Naive thymus-derived CD4-positive, alpha-beta T cell (primary cell): Measurements from ENCODE around the gene ZNF778. TPM values are rescaled to one million over a fixed set of nuclear protein-coding genes. Genes with fewer than 3 reads are reported as not detected.
A peak's percentile ranks its signal among the peaks of the same experiment; 100 is the strongest.
"Not testable (repeated sequence)": the region's sequence is repeated elsewhere in the genome, so short reads cannot be mapped to it uniquely, and the experiment has no call there.

ENCODE experiments used
- ATAC-seq: fragments of 150-1000 bp; cut with Tn5 transposase; 2 replicates; pipeline ENCODE4 v1.10.0; 2021; ENCODE audit warnings: mild to moderate bottlenecking, moderate library complexity
- CTCF ChIA-PET: fragments of 350-600 bp; sonication (Branson Sonifier 250); formaldehyde crosslinking; loops from one replicate; lab custom pipeline; 2021; ENCODE audit warnings: antibody characterized with exemption; lab: Charles Lee
- POLR2A ChIA-PET: fragments of 350-600 bp; sonication (Branson Sonifier 250); formaldehyde crosslinking; loops from one replicate; lab custom pipeline; 2021; ENCODE audit warnings: antibody characterized with exemption, inconsistent platforms; lab: Charles Lee
- DNase-seq, 9 donors: peaks; one replicate each; pipeline versions ENCODE4 v3.0.0 to v3.0.0-alpha.2; 2020 to 2022; ENCODE audit warnings: mixed read lengths in 1 of 9
- H3K27ac ChIP-seq: one replicate; pipeline ENCODE4 v1.7.0; 2013; ENCODE audit warnings: mild to moderate bottlenecking, low read depth, low read length, moderate library complexity
- H3K27me3 ChIP-seq, 2 donors: one replicate each; pipeline ENCODE4 v1.7.0; 2013; ENCODE audit warnings: low read length in 2 of 2, mild to moderate bottlenecking in 2 of 2, moderate library complexity in 2 of 2; ENCODE audit not compliant: control insufficient read depth in 2 of 2, insufficient read depth in 2 of 2
- H3K36me3 ChIP-seq, 3 experiments: 1 replicate in 2 of 3; 2 replicates in 1 of 3; pipeline ENCODE4 v1.7.0; 2013; ENCODE audit warnings: low read length in 3 of 3, mild to moderate bottlenecking in 3 of 3, moderate library complexity in 1 of 3; ENCODE audit not compliant: insufficient read depth in 3 of 3, control insufficient read depth in 2 of 3
- H3K4me1 ChIP-seq, 2 donors: one replicate each; pipeline ENCODE4 v1.7.0; 2013; ENCODE audit warnings: low read length in 2 of 2, mild to moderate bottlenecking in 2 of 2, moderate library complexity in 1 of 2; ENCODE audit not compliant: control insufficient read depth in 2 of 2, insufficient read depth in 2 of 2
- H3K4me3 ChIP-seq: 2 replicates; pipeline ENCODE4 v1.7.0; 2013; ENCODE audit warnings: mild to moderate bottlenecking, low read length
- H3K9me3 ChIP-seq, 3 experiments: 1 replicate in 2 of 3; 2 replicates in 1 of 3; pipeline ENCODE4 v1.7.0; 2013; ENCODE audit warnings: low read length in 3 of 3; ENCODE audit not compliant: control insufficient read depth in 2 of 3
- H3K27ac Mint-ChIP-seq, 9 donors: one replicate each; pipeline ENCODE4 v1.8.0; 2020 to 2022; ENCODE audit warnings: mixed read lengths in 9 of 9, mild to moderate bottlenecking in 8 of 9, moderate library complexity in 5 of 9, inconsistent platforms in 2 of 9
- H3K27me3 Mint-ChIP-seq, 5 donors: one replicate each; pipeline ENCODE4 v1.8.0; 2021 to 2022; ENCODE audit warnings: mixed read lengths in 5 of 5, mild to moderate bottlenecking in 1 of 5
- H3K36me3 Mint-ChIP-seq, 5 donors: one replicate each; pipeline ENCODE4 v1.8.0; 2020 to 2022; ENCODE audit warnings: mixed read lengths in 5 of 5, mild to moderate bottlenecking in 3 of 5, inconsistent platforms in 1 of 5
- H3K4me1 Mint-ChIP-seq, 7 donors: one replicate each; pipeline ENCODE4 v1.8.0; 2020 to 2022; ENCODE audit warnings: mixed read lengths in 7 of 7, mild to moderate bottlenecking in 3 of 7, inconsistent platforms in 1 of 7
- H3K4me3 Mint-ChIP-seq, 10 donors: one replicate each; pipeline ENCODE4 v1.8.0; 2020 to 2022; ENCODE audit warnings: mild to moderate bottlenecking in 10 of 10, mixed read lengths in 10 of 10, moderate library complexity in 6 of 10, inconsistent platforms in 2 of 10
- H3K9me3 Mint-ChIP-seq, 11 donors: one replicate each; pipeline ENCODE4 v1.8.0; 2020 to 2022; ENCODE audit warnings: mixed read lengths in 11 of 11, mild to moderate bottlenecking in 4 of 11, inconsistent platforms in 1 of 11, moderate library complexity in 1 of 11
- intact Hi-C, 2 donors: fragments of 100-400 bp; cut with micrococcal nuclease; formaldehyde crosslinking; loops; one replicate each; pipeline ENCODE4 v1.15.1; 2023
- polyA plus RNA-seq, 2 donors: library from polyadenylated mRNA; unstranded; fragments of 300-500 nt; fragmentation: Illumina TruSeq; gene quantifications; one replicate each; pipeline ENCODE4 v1.2.3, GENCODE V29; 2021
- total RNA-seq, 6 experiments: library from RNA in 5 of 6; stranded (reverse) in 5 of 6; gene quantifications; 1 replicate in 5 of 6; 2 replicates in 1 of 6; pipeline ENCODE4 v1.2.3 and lab custom pipeline; 2021 to 2026

The ZNF778 gene
- total and polyA plus RNA-seq, 7 experiments from 2014 or later = 4.0 to 13.5 (median 6.5) TPM

DNA sequence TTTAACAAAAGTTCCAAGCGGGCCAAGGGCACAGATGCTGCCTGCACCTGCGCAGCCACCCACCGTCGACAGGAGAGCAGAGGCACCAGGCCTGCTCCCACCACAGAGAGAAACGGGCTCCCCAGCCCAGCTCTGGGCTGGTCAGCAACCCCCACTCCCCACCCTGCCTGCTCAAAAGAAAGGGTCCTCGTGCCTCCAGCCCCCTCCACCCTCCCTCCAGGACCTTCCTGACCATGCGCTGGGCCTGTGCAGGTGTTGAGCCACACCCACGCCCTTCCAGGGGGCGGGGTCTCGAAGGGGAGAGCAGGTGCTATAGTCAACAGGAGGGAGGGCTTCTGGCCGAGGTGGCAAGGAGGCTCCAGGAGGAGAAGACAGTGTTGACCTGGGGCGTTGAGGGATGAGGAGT, 25.3 kb downstream of the ZNF778 start:
- H3K4me1 Mint-ChIP-seq = peaks cover 0 to 35% (median 18%) of the 10 kb centered on the region in 7 donors
- peak overlapping the region; percentile 33 to 94 (median 82) for H3K27ac Mint-ChIP-seq
- H3K27ac ChIP-seq = peak overlapping the region; percentile 40
- intact Hi-C loops = loop anchor here (5.0 to 10.0 kb wide), 4 partner anchors 250 to 788 kb away; partner anchors contain the start of genes ANKRD11 (in 1 of the 2), GALNS (in 1 of the 2), SPATA2L (in 1 of the 2) and TRAPPC2L (in 1 of the 2)
- H3K9me3 ChIP-seq = no peaks in the 10 kb centered on the region
- ChIA-PET POLR2A (no interaction called here), CTCF (no interaction called here)
- DNase-seq = peak in 1 of 9 donors; percentile 22
- H3K4me3 Mint-ChIP-seq = peak overlapping the region in 3 of 10 donors; percentile 27 to 45 (median 42)
- ATAC-seq = no peak
- no peak overlapping the region for H3K4me3 ChIP-seq
- no peaks in the 10 kb centered on the region for H3K27me3 Mint-ChIP-seq
- peaks cover 5 to 10% of the 10 kb centered on the region in 2 donors for H3K4me1 ChIP-seq
- no peaks in the 10 kb centered on the region for H3K36me3 ChIP-seq
- peaks cover 0 to 2% (median 0%) of the 10 kb centered on the region in 11 donors for H3K9me3 Mint-ChIP-seq
- H3K36me3 Mint-ChIP-seq = peaks cover 0 to 3% (median 0%) of the 10 kb centered on the region in 5 donors
- H3K27me3 ChIP-seq = no peaks in the 10 kb centered on the region

DNA sequence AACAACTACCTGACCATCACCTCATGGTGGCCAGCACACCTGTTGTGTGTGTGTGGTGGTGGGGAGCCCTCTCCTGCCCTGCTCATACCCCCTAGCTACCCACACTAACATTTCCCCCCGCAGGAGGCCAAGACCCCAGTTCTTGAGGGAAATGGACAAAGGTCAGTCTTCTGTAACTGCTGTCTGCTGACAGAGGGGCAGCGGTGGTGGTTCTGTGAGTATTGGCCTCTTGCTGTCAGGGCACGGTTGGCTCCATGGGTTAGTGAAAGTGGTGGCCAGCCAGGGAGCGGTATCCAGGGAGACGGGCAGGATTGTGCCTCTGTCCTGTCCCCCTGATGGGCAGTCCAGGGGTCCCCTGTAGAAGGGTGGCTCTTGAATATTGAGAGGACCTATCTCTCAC, 26.2 kb downstream of the ZNF778 start:
- ATAC-seq (no peak), DNase-seq (no peak)
- Mint-ChIP-seq H3K4me3 (peak overlapping the region in 1 of 10 donors; percentile 42), H3K9me3 (peaks cover 0 to 2% (median 0%) of the 10 kb centered on the region in 11 donors), H3K27ac (peak overlapping the region in 8 of 9 donors; percentile 3 to 94 (median 82)), H3K4me1 (peaks cover 0 to 39% (median 18%) of the 10 kb centered on the region in 7 donors), H3K36me3 (peaks cover 0 to 3% (median 0%) of the 10 kb centered on the region in 5 donors), H3K27me3 (no peaks in the 10 kb centered on the region)
- ChIA-PET POLR2A (no interaction called here), CTCF (interaction anchor here (0.6 kb wide), 1 partner anchor 51 kb away, joined by 5 read pairs; no protein-coding TSS in a partner anchor)
- Histone ChIP-seq H3K4me3 (no peak overlapping the region), H3K27ac (peak overlapping the region; percentile 30), H3K27me3 (no peaks in the 10 kb centered on the region), H3K36me3 (no peaks in the 10 kb centered on the region), H3K4me1 (peaks cover 5 to 10% of the 10 kb centered on the region in 2 donors), H3K9me3 (no peaks in the 10 kb centered on the region)
- intact Hi-C loops = loop anchor here (5.0 to 10.0 kb wide), 4 partner anchors 249 to 789 kb away; partner anchors contain the start of genes ANKRD11 (in 1 of the 2), GALNS (in 1 of the 2), SPATA2L (in 1 of the 2) and TRAPPC2L (in 1 of the 2)

DNA sequence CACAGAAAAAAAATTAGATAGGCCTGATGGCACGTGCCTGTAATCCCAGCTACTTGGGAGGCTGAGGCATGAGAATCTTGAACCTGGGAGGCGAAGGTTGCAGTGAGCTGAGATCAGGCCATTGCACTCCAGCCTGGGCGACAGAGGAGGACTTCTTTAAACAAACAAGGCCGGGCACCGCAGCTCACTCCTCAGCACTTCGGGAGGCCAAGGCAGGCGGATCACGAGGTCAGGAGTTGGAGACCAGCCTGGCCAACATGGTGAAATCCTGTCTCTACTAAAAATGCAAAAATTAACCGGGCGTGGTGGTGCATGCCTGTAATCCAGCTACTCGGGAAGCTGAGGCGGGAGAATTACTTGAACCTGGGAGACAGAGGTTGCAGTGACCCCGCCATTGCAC, 26.8 kb downstream of the ZNF778 start:
- H3K36me3 ChIP-seq, H3K27ac ChIP-seq, H3K9me3 ChIP-seq, DNase-seq, CTCF ChIA-PET, H3K4me3 ChIP-seq, ATAC-seq, POLR2A ChIA-PET, H3K9me3 Mint-ChIP-seq, H3K4me1 ChIP-seq, H3K27me3 Mint-ChIP-seq, H3K27me3 ChIP-seq, H3K36me3 Mint-ChIP-seq: not testable (repeated sequence)
- peak overlapping the region in 5 of 9 donors; percentile 77 to 94 (median 83) for H3K27ac Mint-ChIP-seq
- intact Hi-C loops = loop anchor here (5.0 to 10.0 kb wide), 4 partner anchors 248 to 789 kb away; partner anchors contain the start of genes ANKRD11 (in 1 of the 2), GALNS (in 1 of the 2), SPATA2L (in 1 of the 2) and TRAPPC2L (in 1 of the 2)
- peak overlapping the region in 1 of 10 donors; percentile 25 for H3K4me3 Mint-ChIP-seq
- peaks cover 0 to 39% (median 18%) of the 10 kb centered on the region in 7 donors for H3K4me1 Mint-ChIP-seq

DNA sequence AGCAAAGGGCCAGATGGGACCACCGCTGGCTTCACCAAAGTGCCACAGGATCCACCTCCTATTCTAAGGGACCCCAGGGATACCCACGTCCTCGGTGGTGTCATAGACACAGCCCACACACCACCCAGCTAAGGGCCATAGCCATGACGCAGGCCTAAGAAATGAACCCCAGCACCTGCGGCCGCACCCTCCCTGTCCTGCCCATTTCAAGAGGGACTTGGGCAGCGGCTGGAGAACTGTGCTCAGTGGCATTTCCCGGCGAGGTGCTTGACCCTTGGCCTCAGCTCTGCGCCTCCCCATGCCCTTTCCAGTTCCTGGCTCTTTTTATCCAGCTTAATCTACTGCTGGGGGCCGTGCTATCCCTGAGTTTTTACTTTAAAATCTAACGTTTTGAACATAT, 27.3 kb downstream of the ZNF778 start:
- Histone ChIP-seq H3K9me3 (no peaks in the 10 kb centered on the region), H3K4me3 (no peak overlapping the region), H3K27ac (no peak overlapping the region), H3K27me3 (no peaks in the 10 kb centered on the region), H3K4me1 (peaks cover 5 to 10% of the 10 kb centered on the region in 2 donors), H3K36me3 (no peaks in the 10 kb centered on the region)
- Mint-ChIP-seq H3K27ac (peak overlapping the region in 4 of 9 donors; percentile 9 to 86 (median 50)), H3K36me3 (peaks cover 0 to 3% (median 0%) of the 10 kb centered on the region in 5 donors), H3K9me3 (peaks cover 0 to 2% (median 0%) of the 10 kb centered on the region in 11 donors), H3K27me3 (no peaks in the 10 kb centered on the region), H3K4me3 (no peak overlapping the region), H3K4me1 (peaks cover 0 to 39% (median 19%) of the 10 kb centered on the region in 7 donors)
- ChIA-PET POLR2A (no interaction called here), CTCF (no interaction called here)
- intact Hi-C loops = loop anchor here (5.0 to 10.0 kb wide), 5 partner anchors 248 to 790 kb away; partner anchors contain the start of genes ANKRD11 (in 1 of the 2), CHMP1A (in 1 of the 2), GALNS (in 1 of the 2) and SPATA2L (in 1 of the 2)
- no peak for DNase-seq
- ATAC-seq = no peak

DNA sequence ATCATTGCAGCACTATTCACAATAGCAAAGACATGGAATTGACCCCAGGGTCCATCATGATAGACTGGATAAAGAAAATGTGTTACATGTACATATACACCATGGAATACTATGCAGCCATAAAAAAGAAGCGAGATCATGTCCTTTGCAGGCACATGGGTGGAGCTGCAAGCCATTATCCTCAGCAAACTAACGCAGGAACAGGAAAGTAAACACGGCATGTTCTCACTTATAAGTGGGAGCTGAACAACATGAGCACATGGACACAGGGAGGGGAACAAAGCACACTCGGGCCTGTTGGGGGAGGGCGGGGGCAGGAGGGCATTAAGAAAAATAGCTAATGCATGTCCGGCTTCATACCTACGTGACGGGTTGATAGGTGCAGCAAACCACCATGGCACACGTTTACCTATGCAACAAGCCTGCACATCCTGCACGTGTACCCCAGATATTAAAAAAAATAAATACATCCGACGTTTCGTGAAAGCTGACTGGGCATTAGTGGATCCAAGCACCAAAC, 28.9 kb downstream of the ZNF778 start:
- POLR2A ChIA-PET = interaction anchor here (0.5 to 1.5 kb wide), 7 partner anchors 42 to 544 kb away, joined by 3 to 6 read pairs (median 3); partner anchors contain the start of gene SPG7
- intact Hi-C loops = loop anchor here (2.0 to 10.0 kb wide), 6 partner anchors 54 to 792 kb away; partner anchors contain the start of genes CHMP1A (in 1 of the 2), GALNS (in 1 of the 2), MVD (in 1 of the 2) and SPATA2L (in 1 of the 2)

More for the DNA sequence above, 28.9 kb downstream of the ZNF778 start:
- no peaks in the 10 kb centered on the region for H3K9me3 ChIP-seq
- DNase-seq (no peak), ATAC-seq (no peak)
- no peaks in the 10 kb centered on the region for H3K36me3 ChIP-seq
- peak overlapping the region; percentile 62 for H3K27ac ChIP-seq
- peak overlapping the region in 9 of 10 donors; percentile 58 to 83 (median 67) for H3K4me3 Mint-ChIP-seq
- H3K36me3 Mint-ChIP-seq = peaks cover 3 to 11% (median 7%) of the 10 kb centered on the region in 5 donors
- peaks cover 0 to 9% (median 6%) of the 10 kb centered on the region in 11 donors for H3K9me3 Mint-ChIP-seq
- H3K27me3 Mint-ChIP-seq = peaks cover 0 to 6% (median 0%) of the 10 kb centered on the region in 5 donors
- H3K4me3 ChIP-seq = no peak overlapping the region
- peaks cover 5 to 10% of the 10 kb centered on the region in 2 donors for H3K4me1 ChIP-seq
- no peaks in the 10 kb centered on the region for H3K27me3 ChIP-seq
- CTCF ChIA-PET = interaction anchor here (0.7 kb wide), 1 partner anchor 43 kb away, joined by 5 read pairs; no protein-coding TSS in a partner anchor
- H3K27ac Mint-ChIP-seq = peak overlapping the region in 7 of 9 donors; percentile 23 to 80 (median 48)
- peaks cover 5 to 31% (median 18%) of the 10 kb centered on the region in 7 donors for H3K4me1 Mint-ChIP-seq
